Measurements from ENCODE around the gene ERAP2. TPM values are rescaled to one million over a fixed set of nuclear protein-coding genes. Genes with fewer than 3 reads are reported as not detected.

The ERAP2 gene
- total RNA-seq, 1 donor from 2014 or later: 153 TPM

DNA sequence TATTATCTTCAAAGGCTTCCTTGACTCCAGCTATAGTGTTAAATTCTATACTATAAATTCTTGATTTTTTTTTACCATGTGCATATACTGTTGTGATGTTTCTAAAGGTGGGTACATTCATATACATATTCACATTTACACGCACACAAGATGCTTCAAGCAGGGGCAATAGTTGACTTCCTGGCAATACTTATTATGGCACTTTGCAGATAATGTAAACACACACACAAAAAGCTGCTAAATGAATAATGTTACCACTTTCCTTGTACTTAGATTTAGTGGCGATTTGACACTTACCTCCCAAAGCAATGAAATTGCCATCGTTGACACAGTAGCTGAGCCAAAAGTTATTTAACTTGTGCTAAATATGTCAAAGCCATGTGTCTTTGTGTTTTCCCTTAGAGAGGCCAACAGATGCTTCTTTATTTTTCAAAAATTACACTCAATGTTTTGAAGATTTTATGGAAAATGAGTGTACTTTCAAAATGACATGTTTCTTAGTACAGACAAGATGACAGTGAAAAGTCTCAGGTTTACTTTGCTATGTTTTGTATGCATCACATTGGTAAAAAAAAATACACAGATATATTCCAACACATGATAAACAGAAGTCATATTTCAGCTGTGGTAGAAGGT lies 12.2 kb upstream of the ERAP2 start:
- intact Hi-C loops (cut with micrococcal nuclease): no loop called here

DNA sequence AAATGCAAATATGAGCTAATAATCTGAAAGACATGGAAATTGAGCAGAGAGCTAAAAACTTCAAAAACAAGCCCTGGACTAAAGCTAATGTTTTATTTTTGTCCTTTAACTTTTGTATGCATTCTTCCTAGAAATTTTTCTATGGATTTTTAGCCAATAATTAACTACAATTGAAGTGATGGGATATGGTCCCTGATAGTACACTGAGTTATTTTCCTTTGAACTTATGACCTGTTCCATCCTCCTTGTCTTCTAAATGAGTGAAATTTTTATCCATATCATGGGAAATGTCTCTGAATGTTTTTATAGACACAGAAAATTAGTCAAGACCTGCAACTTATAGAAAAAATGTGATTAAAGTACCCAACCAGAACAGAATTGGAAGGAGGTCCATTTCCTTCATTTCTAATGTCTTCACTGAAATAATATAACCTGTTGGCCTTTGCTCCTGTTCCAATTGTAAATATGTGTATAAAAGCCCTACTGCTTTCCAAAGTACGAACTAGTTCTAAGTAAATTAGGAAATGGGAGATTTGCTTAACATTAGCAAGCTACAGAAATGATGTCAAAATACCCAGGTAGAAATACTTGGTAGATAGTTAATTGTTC lies 11.3 kb upstream of the ERAP2 start:
- intact Hi-C loops (cut with micrococcal nuclease): loop anchor here (5.0 kb wide), 1 partner anchor 177 kb away; no protein-coding TSS in a partner anchor

DNA sequence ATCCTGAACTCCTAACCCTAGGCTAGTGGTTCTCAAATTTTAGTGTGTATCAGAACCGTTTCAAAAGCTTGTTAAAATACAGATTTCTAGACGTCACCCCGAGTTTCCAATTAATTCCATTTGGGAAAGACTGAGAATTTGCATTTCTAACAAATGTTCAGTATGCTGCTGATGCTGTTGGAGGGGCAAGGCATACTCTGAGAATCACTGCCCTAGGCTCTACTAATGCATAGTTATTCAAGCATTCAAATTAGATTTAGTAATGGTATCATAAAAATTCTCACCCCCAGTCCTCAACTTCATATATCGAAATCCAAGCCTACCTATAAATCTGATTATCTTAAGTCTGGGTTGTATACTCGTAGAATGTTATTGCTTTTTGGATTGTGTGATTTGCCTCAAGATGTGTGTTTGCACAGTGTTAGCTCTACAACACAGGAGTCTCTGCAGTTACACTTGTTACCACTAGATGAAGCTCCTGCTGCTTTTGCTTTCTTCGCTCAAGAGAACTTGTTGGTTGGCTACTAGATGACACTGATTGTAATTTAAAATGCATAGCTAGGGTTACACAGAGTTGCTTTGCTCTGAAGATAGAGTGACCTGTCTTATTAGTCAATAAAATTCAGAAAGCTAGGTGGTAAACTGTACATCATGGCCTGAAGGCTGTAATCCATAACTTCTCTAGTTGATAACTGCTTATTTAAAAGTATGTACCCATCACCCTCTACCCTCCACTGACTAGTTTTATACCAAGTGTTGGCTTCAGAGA lies 7.5 kb upstream of the ERAP2 start:
- intact Hi-C loops (cut with micrococcal nuclease): loop anchor here (1.0 to 5.0 kb wide), 12 partner anchors 12 to 295 kb away; partner anchors contain the start of gene LIX1

DNA sequence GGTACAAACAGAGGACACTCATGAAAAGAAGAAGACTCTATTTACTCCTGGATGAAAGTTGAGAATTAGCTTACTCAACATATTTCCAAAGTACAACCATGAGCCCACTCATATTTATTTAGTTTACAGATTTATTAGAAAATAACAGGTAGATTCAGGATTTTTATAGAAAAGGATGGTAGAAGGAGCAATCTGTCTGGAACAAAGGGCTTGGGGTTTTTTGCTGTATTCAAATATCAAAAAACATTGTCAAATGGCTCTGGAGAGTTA lies 7.0 kb upstream of the ERAP2 start:
- intact Hi-C loops (cut with micrococcal nuclease): loop anchor here (1.0 to 5.0 kb wide), 12 partner anchors 11 to 294 kb away; partner anchors contain the start of gene LIX1

DNA sequence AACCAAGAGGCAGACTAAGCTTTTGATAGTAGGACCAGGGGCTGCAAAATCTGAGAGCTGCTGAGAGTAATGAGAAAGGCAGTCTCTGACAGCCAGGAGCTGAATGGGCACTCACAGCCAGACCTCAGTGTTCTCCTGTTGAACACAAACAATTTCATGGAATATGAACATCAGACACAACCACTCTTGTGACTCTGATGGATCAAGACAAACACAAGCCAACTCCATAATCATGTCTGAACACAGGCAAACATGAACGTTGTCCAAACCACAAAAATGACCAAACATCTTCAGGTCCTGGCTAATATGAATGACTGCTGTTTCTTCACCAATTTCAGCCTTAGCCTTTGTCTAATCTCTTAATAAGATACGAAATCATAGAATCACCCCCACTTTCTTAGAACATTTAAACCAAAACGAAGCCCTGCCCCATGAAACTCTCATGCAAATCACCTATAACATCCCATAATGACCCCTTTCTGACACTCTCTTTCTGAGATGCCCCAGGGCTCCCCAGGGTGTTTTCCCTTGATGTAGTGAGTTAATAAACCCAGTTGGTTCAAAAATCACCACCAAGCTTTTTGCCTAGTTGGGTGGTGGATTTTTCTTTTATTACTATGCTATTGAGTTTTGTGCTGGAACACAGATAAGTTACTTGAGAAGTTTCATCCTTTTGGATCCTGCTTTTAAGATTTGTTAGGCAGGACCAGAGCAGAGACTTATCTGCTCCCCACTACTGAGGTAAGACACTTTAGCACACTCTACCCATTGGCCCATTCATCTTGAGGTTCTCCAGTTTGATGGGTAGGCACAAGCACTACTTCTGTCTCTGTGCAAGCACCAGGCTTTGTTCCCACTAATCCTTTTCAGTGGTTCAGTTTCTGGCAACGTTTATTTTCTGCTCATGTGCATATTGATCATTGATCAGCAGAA lies 5.9 kb upstream of the ERAP2 start:
- intact Hi-C loops (cut with micrococcal nuclease): loop anchor here (10.0 kb wide), 2 partner anchors 336 to 1226 kb away; partner anchors contain the start of gene RFESD

DNA sequence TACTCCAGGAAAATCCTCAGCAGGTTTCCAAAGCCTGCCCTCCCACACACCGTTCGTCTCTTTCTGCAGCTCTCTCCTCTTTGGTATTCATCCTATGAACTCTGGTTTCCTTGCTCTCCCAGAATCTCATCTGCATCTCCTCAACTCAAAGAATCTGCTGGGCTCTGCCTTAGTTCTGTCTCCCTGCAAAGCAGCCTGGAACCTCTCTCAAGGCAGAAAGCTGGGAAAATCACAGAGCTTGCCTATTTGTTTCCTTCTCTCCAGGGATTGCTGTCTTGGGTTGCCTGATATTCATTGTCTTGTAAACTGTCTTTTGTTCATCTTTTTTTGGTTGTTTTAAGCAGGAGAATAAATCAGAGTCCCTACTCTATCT lies 5.3 kb upstream of the ERAP2 start:
- intact Hi-C loops (cut with micrococcal nuclease): loop anchor here (10.0 kb wide), 2 partner anchors 336 to 1226 kb away; partner anchors contain the start of gene RFESD

DNA sequence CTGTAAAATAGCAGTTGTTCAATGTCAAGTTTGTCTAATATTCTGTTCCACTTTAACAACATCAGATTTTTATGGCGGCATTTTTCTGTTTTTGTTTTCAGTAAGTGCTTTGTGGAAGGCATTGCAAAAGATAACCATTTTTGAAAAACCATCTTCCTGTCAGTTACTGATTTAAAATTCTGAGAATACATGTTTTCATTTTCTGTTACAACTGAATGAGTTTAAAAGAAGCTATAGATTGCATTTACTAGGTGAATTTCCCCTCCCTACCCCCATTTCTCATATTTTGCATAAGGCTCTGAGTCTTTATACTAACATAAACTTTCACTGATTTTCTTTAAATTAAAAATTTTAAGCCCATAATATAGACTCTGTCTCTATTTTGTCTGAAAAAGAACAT lies 4.6 kb upstream of the ERAP2 start:
- intact Hi-C loops (cut with micrococcal nuclease): loop anchor here (10.0 kb wide), 2 partner anchors 337 to 1227 kb away; partner anchors contain the start of gene RFESD

DNA sequence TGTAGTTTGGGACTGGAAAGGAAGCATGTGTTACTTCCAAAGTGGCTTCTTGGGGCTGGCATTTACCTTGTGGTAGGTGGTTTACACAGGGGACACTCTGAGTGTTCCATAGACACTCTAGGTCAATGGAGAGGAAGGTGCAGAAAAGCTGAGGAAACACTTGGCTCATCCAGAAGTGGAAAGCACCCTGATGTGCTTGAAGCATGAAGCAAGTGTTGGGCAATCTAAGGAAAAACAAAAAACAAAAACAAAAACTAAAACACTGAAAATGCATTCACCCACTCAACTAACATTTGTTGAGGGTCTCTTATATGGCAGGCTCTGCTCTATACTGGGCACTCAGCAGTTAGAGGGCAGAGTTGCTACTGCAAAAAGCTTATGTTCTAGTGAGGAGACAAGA lies 2.9 kb upstream of the ERAP2 start:
- intact Hi-C loops (cut with micrococcal nuclease): loop anchor here (10.0 kb wide), 2 partner anchors 339 to 1229 kb away; partner anchors contain the start of gene RFESD

DNA sequence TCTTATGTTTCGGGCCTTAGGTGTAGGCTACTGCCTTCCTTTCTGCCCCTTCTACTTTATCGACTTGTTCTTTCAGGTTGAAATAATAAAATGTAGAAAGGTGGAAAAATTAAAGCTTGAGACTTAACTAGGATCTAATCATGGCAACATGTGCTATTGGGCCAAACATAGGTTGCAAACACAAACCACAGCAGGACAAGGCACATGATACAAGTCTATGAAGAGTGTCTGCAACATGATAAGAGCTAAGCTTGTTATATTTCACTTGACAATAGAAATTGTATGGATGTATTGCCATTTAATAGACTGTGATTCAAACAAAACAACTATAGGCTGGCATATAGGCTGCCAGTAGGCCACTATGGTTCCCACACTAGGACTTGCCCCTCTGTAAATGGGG lies 1.7 kb upstream of the ERAP2 start:
- intact Hi-C loops (cut with micrococcal nuclease): loop anchor here (5.0 to 10.0 kb wide), 7 partner anchors 122 to 1898 kb away; partner anchors contain the start of genes ELL2, GLRX, RFESD and RGMB

DNA sequence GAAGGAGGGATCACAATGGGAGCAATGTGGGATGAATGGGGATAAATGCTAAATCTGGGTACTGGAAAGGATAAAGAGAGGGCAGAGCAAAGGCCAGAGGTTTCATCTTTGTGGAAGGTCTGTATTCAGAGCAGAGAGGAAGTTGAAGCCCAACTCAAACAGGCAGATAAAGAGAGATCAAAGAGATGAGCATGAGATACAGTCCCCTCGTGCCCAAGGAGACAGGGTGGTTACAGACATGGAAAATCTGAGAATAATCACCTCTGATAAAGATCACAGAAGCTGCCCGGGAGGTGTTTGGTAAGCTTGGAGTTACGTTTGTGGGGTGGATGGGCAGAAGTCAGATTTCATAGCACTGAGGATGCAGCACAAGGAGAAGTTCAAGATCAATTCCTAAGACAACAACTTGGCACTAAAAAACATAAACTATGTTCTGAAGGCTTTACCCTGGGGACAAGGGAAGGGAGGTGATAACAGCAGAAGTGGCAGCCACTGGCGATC lies 459 bp upstream of the ERAP2 start:
- intact Hi-C loops (cut with micrococcal nuclease): loop anchor here (1.0 to 10.0 kb wide), 16 partner anchors 10 to 1896 kb away; partner anchors contain the start of genes CAST, ELL2, ERAP1 and GLRX

DNA sequence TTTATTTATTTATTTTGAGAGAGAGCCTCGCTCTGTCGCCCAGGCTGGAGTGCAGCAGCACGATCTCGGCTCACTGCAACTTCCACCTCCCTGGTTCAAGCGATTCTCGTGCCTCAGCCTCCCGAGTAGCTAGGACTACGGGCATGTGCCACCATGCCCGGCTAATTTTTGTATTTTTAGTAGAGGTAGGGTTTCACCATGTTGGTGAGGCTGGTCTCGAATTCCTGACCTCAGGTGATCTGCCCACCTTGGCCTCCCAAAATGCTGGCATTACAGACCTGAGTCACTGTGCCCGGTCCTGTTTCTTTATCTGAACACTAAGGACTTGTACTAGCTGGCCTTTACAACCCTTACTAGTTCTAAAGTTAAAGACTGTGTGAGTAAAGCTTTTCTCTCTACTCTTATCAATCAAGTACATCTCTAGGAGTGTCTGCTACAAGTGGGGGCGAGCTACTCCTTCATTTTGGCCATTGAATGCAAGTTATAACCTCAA lies 723 bp downstream of the ERAP2 start:
- intact Hi-C loops (cut with micrococcal nuclease): loop anchor here (1.0 to 10.0 kb wide), 16 partner anchors 9 to 1895 kb away; partner anchors contain the start of genes CAST, ELL2, ERAP1 and GLRX

DNA sequence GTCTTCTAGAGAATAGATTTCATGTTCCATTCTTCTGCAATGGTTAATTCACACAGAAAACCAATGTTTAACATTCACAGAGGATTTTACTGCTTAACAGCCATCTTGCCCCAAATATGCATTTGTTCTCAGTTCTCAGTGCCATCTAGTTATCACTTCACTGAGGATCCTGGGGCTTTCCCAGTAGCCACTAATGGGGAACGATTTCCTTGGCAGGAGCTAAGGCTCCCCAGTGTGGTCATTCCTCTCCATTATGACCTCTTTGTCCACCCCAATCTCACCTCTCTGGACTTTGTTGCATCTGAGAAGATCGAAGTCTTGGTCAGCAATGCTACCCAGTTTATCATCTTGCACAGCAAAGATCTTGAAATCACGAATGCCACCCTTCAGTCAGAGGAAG lies 3.4 kb downstream of the ERAP2 start:
- intact Hi-C loops (cut with micrococcal nuclease): loop anchor here (1.0 to 10.0 kb wide), 9 partner anchors 10 to 1893 kb away; partner anchors contain the start of genes ELL2, GLRX, RFESD and RGMB

DNA sequence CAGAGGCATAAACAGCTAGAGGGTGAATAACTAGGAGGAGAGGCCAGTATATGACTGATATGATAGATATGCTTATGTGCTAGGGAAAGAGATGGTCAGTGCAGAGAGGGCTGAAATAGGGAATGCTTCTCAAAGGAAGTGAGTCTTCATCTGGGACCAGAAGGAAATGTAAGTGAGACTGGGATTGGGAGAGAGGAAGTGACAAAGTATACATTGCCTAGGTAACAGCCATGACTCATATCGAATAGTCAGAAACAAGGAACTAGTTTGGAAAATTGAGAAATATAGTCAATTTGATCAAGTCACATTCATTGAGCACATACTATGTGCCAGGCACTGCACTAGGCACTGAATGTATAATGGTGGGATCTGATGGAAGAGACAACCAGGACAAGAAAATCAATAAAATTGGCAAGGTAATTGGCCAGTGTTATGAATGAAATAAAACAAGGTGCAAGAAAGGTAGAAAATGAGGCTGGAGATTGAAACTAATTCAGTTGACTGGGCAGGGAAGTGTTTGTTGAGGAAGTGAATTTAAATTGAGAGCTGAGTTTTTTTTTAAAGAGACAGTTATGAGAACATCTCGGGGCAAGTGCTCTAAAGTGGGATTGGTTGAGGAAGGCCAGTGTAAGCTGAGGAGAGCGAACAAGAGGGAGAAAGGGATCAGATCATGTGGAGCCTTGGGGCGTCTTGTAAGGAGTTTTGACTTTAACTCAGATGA lies 4.3 kb downstream of the ERAP2 start:
- intact Hi-C loops (cut with micrococcal nuclease): loop anchor here (1.0 to 2.0 kb wide), 2 partner anchors 11 to 224 kb away; no protein-coding TSS in a partner anchor

DNA sequence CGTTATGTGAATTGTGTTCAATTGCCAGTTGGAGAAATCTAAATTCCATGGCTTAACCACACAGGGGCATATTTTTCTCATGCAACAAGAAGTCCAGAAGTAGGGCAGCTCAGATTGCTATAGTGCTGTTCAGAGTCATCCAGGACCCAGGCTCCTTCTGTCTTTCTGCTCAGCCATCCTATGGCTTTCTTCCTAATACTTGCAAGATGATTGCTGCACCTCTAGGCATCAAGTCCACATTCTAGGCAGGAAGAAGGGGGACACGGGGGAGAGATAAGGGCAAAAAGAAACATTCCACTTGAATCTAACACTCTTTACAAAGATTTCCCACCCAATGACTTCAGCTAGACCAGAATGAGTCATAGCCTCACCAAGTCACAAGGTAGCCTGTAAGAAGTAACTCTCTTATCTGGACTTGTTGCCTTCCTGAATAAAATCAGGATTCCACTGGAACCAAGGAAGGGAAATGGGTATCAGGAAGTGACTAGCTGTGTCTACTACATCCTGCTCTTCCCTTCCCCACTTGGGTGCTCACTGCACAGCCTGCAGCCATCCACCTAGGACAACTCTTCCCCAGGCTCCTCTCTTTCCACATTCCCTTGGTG lies 5.3 kb downstream of the ERAP2 start:
- intact Hi-C loops (cut with micrococcal nuclease): loop anchor here (2.0 kb wide), 1 partner anchor 225 kb away; no protein-coding TSS in a partner anchor

DNA sequence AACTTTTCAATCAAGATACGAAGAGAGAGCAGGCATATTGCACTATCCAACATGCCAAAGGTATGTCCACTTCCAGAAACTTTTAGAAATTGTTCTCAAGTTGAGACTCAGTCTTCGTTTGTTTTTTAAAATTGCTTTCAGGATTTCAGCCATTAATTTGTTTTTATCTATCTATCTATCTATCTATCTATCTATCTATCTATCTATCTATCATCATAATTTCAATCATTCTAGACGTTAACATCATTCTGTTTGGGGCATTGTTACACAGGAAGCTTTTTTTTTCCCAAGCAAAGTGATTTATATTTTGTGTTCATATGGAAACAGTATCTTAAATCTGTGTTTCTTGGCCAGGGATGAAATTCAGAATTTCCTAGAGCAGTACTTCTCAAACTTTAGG lies 7.6 kb downstream of the ERAP2 start:
- intact Hi-C loops (cut with micrococcal nuclease): no loop called here

DNA sequence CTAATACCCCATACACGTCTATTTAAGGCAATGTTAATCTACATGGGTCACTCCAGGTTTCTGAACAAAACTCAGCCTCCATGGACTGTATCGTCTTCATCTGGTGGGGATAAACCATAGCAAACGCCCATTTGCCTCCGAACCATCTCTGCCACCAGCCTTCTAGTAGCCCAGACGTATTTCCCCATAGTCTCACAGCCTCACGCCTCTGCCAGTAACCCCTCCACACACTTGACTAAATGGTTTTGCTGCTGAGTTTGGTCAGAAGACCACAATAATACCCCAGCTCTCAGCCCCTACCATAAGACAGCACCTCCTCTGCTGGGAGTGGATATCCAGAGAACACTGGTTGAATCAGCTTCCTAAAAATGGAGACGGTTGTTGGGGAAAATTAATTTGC lies 8.7 kb downstream of the ERAP2 start:
- intact Hi-C loops (cut with micrococcal nuclease): no loop called here

DNA sequence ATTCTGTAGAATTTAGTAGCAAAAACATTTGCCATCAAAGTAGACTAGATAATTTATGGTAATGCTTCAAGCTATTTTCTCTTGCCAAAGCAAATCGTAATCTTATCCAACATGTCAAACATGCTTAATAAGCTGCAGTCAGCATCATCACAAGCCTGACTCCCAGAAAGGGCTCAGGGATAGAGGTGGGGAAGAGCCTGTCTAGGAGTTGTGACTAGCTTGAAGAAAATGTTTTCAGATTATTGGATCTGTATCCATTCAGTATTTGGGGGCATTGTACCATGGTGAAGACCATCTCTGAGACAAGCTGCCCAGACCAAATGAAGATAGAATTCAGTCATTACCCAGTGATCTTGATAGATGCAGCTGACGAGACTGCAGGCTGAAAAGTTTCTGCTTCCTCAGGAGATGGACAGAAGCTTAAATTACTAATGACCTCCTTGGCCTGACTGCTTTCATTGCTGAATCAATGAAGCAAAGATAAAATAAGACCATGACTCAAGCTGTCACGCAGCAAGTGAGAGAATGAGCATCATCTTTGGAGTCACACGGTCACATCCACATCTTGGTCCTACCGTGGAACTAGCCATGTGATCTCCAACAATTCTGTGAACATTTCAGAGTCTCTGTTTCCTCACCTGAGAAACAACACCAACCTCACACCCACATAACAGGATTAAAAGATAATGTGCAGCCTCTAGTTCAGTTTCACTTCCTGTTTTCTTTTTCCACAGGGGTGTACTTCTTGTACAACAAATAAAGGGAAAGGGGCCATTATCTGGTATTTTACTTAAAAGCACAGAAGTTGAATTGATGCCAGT lies 9.4 kb downstream of the ERAP2 start:
- intact Hi-C loops (cut with micrococcal nuclease): loop anchor here (1.0 to 2.0 kb wide), 5 partner anchors 9 to 77 kb away; partner anchors contain the start of gene ERAP2

DNA sequence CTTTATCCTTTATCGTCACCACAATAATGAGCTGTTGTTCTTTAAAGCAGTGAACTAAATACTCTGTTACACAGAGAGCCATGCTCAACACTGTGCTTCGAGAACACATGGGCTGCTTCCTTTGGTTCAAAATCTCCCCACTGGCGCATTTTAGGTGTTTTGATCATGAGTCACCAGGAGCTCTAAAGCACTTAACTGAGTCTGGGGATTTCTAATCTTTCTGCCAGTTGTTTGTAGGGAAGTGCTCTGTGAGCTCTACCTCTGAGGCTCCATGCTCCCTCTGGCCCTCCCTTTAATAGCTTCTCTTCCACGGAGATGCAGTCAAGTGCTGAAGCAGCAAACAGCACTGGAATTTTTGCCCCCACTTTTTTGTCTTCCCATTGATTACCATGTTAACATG lies 17.0 kb downstream of the ERAP2 start:
- intact Hi-C loops (cut with micrococcal nuclease): no loop called here

All from T-helper 1 cell treated with Interleukin-12 subunit alpha and Interleukin-12 subunit beta and Interleukin-4 antibody, amounts not matched to agents 30 ng/mL and 1 ng/mL, for 36 hours (primary cell).